IMR-90 (cell line): Measurements from ENCODE around the gene MMAB. TPM values are rescaled to one million over a fixed set of nuclear protein-coding genes. Genes with fewer than 3 reads are reported as not detected.

Experiments used
- ATAC-seq: fragments of 200-7000 bp; cut with Tn5 transposase; 2 replicates; pipeline ENCODE4 v1.9.1; 2020; ENCODE audit warnings: low read depth, mild to moderate bottlenecking, moderate library complexity
- BruUV-seq: library from RNA; stranded (reverse); fragments of 400-500 nt; replicated peaks from 2 replicates; lab custom pipeline; 2021; lab: Mats Ljungman, UMichigan
- CTCF ChIA-PET: fragments of 300-600 bp; formaldehyde crosslinking; extraction: SDS; loops from one replicate; lab custom pipeline; 2021; ENCODE audit warnings: antibody characterized with exemption; lab: Yijun Ruan, JAX
- POLR2A ChIA-PET: fragments of 300-600 bp; sonication (Branson Sonifier 250); formaldehyde crosslinking; loops from one replicate; lab custom pipeline; 2022; ENCODE audit warnings: antibody characterized with exemption; ENCODE audit not compliant: unreplicated experiment; lab: Charles Lee
- DNase-seq: peaks from one replicate; pipeline ENCODE4 v3.0.0; 2013
- H2AFZ ChIP-seq: replicated peaks from 2 replicates; pipeline ENCODE3; 2013; ENCODE audit warnings: low read length, mild to moderate bottlenecking; ENCODE audit not compliant: poor library complexity
- H2AK5ac ChIP-seq: 2 replicates; pipeline ENCODE4 v1.6.1; 2013; ENCODE audit warnings: low read depth, low read length, inconsistent platforms
- H2AK9ac ChIP-seq: replicated peaks from 2 replicates; pipeline ENCODE3; 2013; ENCODE audit warnings: mild to moderate bottlenecking, low read depth, low read length, moderate library complexity; ENCODE audit not compliant: poor library complexity
- H2BK120ac ChIP-seq: 2 replicates; pipeline ENCODE4 v1.6.1; 2013; ENCODE audit warnings: low read depth, low read length, inconsistent platforms
- H2BK15ac ChIP-seq: 3 replicates; pipeline ENCODE4 v1.6.1; 2013; ENCODE audit warnings: low read depth, low read length, inconsistent platforms
- H2BK20ac ChIP-seq: 2 replicates; pipeline ENCODE4 v1.6.1; 2013; ENCODE audit warnings: low read depth, mild to moderate bottlenecking, inconsistent platforms, low read length, moderate library complexity
- H2BK5ac ChIP-seq: 2 replicates; pipeline ENCODE4 v1.6.1; 2013; ENCODE audit warnings: mild to moderate bottlenecking, low read depth, low read length, inconsistent platforms; ENCODE audit not compliant: poor library complexity, severe bottlenecking
- H3K14ac ChIP-seq: replicated peaks from 2 replicates; pipeline ENCODE4 v1.6.1; 2013; ENCODE audit warnings: low read depth, low read length, inconsistent platforms
- H3K18ac ChIP-seq: 2 replicates; pipeline ENCODE4 v1.6.1; 2013; ENCODE audit warnings: low read depth, low read length, control low read depth
- H3K23ac ChIP-seq: 2 replicates; pipeline ENCODE4 v1.6.1; 2013; ENCODE audit warnings: low read depth, low read length, inconsistent platforms
- H3K27ac ChIP-seq: 2 replicates; pipeline ENCODE4 v1.5.1; 2013; ENCODE audit warnings: mild to moderate bottlenecking, control low read depth, low read length; ENCODE audit not compliant: insufficient read depth
- H3K27me3 ChIP-seq: 2 replicates; pipeline ENCODE4 v1.6.1; 2013; ENCODE audit warnings: low read length; ENCODE audit not compliant: control insufficient read depth, insufficient read depth
- H3K36me3 ChIP-seq: 2 replicates; pipeline ENCODE4 v1.6.1; 2013; ENCODE audit warnings: low read length, mixed read lengths; ENCODE audit not compliant: control insufficient read depth, insufficient read depth
- H3K4ac ChIP-seq: 2 replicates; pipeline ENCODE4 v1.6.1; 2013; ENCODE audit warnings: low read depth, low read length, inconsistent platforms
- H3K4me1 ChIP-seq: 2 replicates; pipeline ENCODE4 v1.6.1; 2013; ENCODE audit warnings: low read length, mixed read lengths; ENCODE audit not compliant: control insufficient read depth, insufficient read depth
- H3K4me2 ChIP-seq: 2 replicates; pipeline ENCODE4 v1.6.1; 2013; ENCODE audit warnings: low read depth, mild to moderate bottlenecking, control low read depth, low read length, moderate library complexity
- H3K4me3 ChIP-seq: 2 replicates; pipeline ENCODE4 v1.5.1; 2013; ENCODE audit warnings: low read depth, mild to moderate bottlenecking, control low read depth, low read length, moderate library complexity; ENCODE audit not compliant: insufficient read depth
- H3K56ac ChIP-seq: 2 replicates; pipeline ENCODE4 v1.6.1; 2013; ENCODE audit warnings: low read length, inconsistent platforms; ENCODE audit not compliant: insufficient read depth; ENCODE audit errors: extremely low read depth
- H3K79me1 ChIP-seq, 2 experiments: 2 replicates each; pipeline ENCODE4 v1.6.1; 2013; ENCODE audit warnings: low read length in 2 of 2, inconsistent platforms in 1 of 2, low read depth in 1 of 2
- H3K9ac ChIP-seq: 2 replicates; pipeline ENCODE4 v1.6.1; 2013; ENCODE audit warnings: low read depth, low read length, control low read depth
- H3K9me1 ChIP-seq: 2 replicates; pipeline ENCODE4 v1.6.1; 2013; ENCODE audit warnings: low read length, inconsistent platforms; ENCODE audit not compliant: insufficient read depth
- H3K9me3 ChIP-seq: 2 replicates; pipeline ENCODE4 v1.6.1; 2013; ENCODE audit warnings: low read length; ENCODE audit not compliant: control insufficient read depth, insufficient read depth
- H4K20me1 ChIP-seq: 2 replicates; pipeline ENCODE4 v1.6.1; 2013; ENCODE audit warnings: low read length, inconsistent platforms; ENCODE audit not compliant: insufficient read depth
- H4K5ac ChIP-seq: 2 replicates; pipeline ENCODE4 v1.6.1; 2013; ENCODE audit warnings: mild to moderate bottlenecking, low read depth, low read length, control low read depth
- H4K8ac ChIP-seq, 2 experiments: 2 replicates each; pipeline ENCODE4 v1.6.1; 2013; ENCODE audit warnings: low read depth in 2 of 2, low read length in 2 of 2, control low read depth in 1 of 2, inconsistent platforms in 1 of 2
- H4K91ac ChIP-seq: 2 replicates; pipeline ENCODE4 v1.6.1; 2013; ENCODE audit warnings: low read depth, low read length, inconsistent platforms; ENCODE audit not compliant: insufficient read depth
- NFE2L2 ChIP-seq: fragments of 150-350 bp; IDR thresholded peaks from 2 replicates; pipeline ENCODE4 v1.6.1; 2016; ENCODE audit warnings: low read depth, mild to moderate bottlenecking, low read length
- SMC3 ChIP-seq: fragments of 150-350 bp; IDR thresholded peaks from 2 replicates; pipeline ENCODE4 v1.6.1; 2016; ENCODE audit warnings: low read depth, mild to moderate bottlenecking, antibody characterized with exemption, low read length, moderate library complexity
- WGBS, 2 experiments: methylation state at CpG; one replicate each; pipeline versions ENCODE4 v1.1.5 to v1.1.7; 2013; ENCODE audit warnings: missing lambda C conversion rate in 2 of 2; ENCODE audit not compliant: insufficient read length in 1 of 2; ENCODE audit errors: extremely low coverage in 2 of 2; 5-methylcytosine and 5-hydroxymethylcytosine counted together
- dilution Hi-C: fragments of 300-500 bp; cut with HindIII; formaldehyde crosslinking; loops from one replicate; pipeline ENCODE4 v1.14.3; 2018; ENCODE audit warnings: low sequenced_read_pairs; ENCODE audit not compliant: unreplicated experiment
- in situ Hi-C: fragments of 300-500 bp; cut with MboI; formaldehyde crosslinking; loops from 3 replicates; pipeline ENCODE4 v1.14.3; 2019; ENCODE audit warnings: low sequenced_read_pairs, inconsistent platforms, mixed read lengths
- intact Hi-C: fragments of 100-400 bp; cut with micrococcal nuclease; formaldehyde crosslinking; loops from 2 replicates; pipeline ENCODE4 v1.10.0; 2022
- polyA plus RNA-seq, 3 experiments: library from polyadenylated mRNA; depleted of rRNA; stranded (reverse); fragments of >200 nt; gene quantifications; 2 replicates each; pipeline ENCODE4 v1.2.3, GENCODE V29; 2012; ENCODE audit warnings: low replicate concordance in 1 of 3
- total RNA-seq: library from RNA; depleted of rRNA; stranded (reverse); fragments of >200 nt; gene quantifications from 2 replicates; pipeline ENCODE4 v1.2.3, GENCODE V29; 2012
- TF ChIP-seq, protein P1 (sequence below): conservative IDR thresholded peaks from 2 replicates; pipeline ENCODE4 v1.5.1; 2012; ENCODE audit warnings: mild to moderate bottlenecking, low read depth, low read length, improper control_type of control experiment

Gene MMAB
- total and polyA plus RNA-seq, 2 of the 4 experiments (the other 2 are of a cell fraction): 16.5 to 16.9 TPM

DNA sequence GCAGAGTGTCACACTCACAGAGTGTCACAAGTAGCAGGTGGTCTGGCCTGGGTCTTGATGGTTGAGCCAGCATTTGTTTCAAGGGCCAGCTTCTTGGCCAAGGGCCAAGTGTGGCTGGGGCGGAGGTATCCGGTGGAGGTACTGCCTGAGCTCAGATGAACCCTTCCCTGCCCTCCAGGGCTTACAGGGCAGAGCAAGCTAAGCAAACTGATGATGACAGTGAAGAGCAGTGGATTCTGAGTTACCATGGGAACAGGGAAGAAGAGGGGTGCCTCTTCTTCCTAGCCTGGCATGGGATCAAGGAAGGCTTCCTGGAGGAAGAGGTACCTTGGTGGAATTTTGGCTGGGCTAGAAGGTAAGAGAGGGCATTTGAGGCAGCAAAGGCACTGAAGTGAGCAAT, 36.0 kb upstream of the MMAB start:
- BruUV-seq: no TSS peak
- in situ Hi-C loops (no loop called here), intact Hi-C loops (no loop called here), dilution Hi-C loops (no loop called here)
- ATAC-seq: no peak
- no peak for DNase-seq
- Histone ChIP-seq H3K4ac (no peak overlapping the region), H2AFZ (no peak overlapping the region), H3K18ac (no peak overlapping the region), H2BK20ac (no peak overlapping the region), H2BK5ac (no peak overlapping the region), H3K9me3 (no peaks in the 10 kb centered on the region; the same call in 1 of the 2 replicates), H4K8ac (no peak overlapping the region), H3K56ac (no peak overlapping the region), H2AK5ac (no peak overlapping the region), H2BK15ac (no peak overlapping the region), H3K9me1 (no peaks in the 10 kb centered on the region), H3K14ac (no peak overlapping the region), H3K9ac (no peak overlapping the region), H2BK120ac (no peak overlapping the region), H3K4me3 (no peak overlapping the region), H3K4me2 (no peak overlapping the region), H3K36me3 (no peaks in the 10 kb centered on the region), H3K27me3 (peaks cover 65% of the 10 kb centered on the region), H4K5ac (no peak overlapping the region), H3K27ac (no peak overlapping the region), H2AK9ac (no peak overlapping the region), H4K91ac (no peak overlapping the region), H3K23ac (no peak overlapping the region), H3K4me1 (no peaks in the 10 kb centered on the region), H3K79me1 (no peaks in the 10 kb centered on the region), H4K20me1 (no peaks in the 10 kb centered on the region)
- no CpG with 5 or more reads among the region's 2 CpGs for WGBS, 2 experiments
- ChIA-PET POLR2A (no interaction called here), CTCF (interaction anchor here (1.0 kb wide), 1 partner anchor 11 kb away, joined by 3 read pairs; no protein-coding TSS in a partner anchor)
- TF ChIP-seq NFE2L2 (no peak), SMC3 (no peak)
- TF ChIP-seq, protein P1, sequence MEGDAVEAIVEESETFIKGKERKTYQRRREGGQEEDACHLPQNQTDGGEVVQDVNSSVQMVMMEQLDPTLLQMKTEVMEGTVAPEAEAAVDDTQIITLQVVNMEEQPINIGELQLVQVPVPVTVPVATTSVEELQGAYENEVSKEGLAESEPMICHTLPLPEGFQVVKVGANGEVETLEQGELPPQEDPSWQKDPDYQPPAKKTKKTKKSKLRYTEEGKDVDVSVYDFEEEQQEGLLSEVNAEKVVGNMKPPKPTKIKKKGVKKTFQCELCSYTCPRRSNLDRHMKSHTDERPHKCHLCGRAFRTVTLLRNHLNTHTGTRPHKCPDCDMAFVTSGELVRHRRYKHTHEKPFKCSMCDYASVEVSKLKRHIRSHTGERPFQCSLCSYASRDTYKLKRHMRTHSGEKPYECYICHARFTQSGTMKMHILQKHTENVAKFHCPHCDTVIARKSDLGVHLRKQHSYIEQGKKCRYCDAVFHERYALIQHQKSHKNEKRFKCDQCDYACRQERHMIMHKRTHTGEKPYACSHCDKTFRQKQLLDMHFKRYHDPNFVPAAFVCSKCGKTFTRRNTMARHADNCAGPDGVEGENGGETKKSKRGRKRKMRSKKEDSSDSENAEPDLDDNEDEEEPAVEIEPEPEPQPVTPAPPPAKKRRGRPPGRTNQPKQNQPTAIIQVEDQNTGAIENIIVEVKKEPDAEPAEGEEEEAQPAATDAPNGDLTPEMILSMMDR: no peak
